Progenitor cell of endocrine pancreas (in vitro differentiated cells): ENCODE measurements around the gene LARP7. TPM values are rescaled to one million over a fixed set of nuclear protein-coding genes. Genes with fewer than 3 reads are reported as not detected.
"Not testable (repeated sequence)": the region's sequence is repeated elsewhere in the genome, so short reads cannot be mapped to it uniquely, and the experiment has no call there.

Source experiments
- DNase-seq: peaks from one replicate; pipeline ENCODE4 v3.0.0; 2021; ENCODE audit warnings: low spot score; ENCODE audit not compliant: unreplicated experiment
- H3K27ac Mint-ChIP-seq: 2 replicates; pipeline ENCODE4 v1.8.0; 2021; ENCODE audit warnings: mild to moderate bottlenecking, moderate library complexity, mixed read lengths
- H3K27me3 Mint-ChIP-seq: 2 replicates; pipeline ENCODE4 v1.8.0; 2021; ENCODE audit warnings: mixed read lengths
- H3K36me3 Mint-ChIP-seq: 2 replicates; pipeline ENCODE4 v1.8.0; 2022; ENCODE audit warnings: mixed read lengths; ENCODE audit not compliant: insufficient read depth
- H3K4me1 Mint-ChIP-seq: 2 replicates; pipeline ENCODE4 v1.8.0; 2021; ENCODE audit warnings: low read depth, mixed read lengths
- H3K4me3 Mint-ChIP-seq: 2 replicates; pipeline ENCODE4 v1.8.0; 2021; ENCODE audit warnings: low read depth, mild to moderate bottlenecking, moderate library complexity, mixed read lengths
- H3K9me3 Mint-ChIP-seq: 2 replicates; pipeline ENCODE4 v1.8.0; 2021; ENCODE audit warnings: low read depth, mixed read lengths
- total RNA-seq: library from RNA; stranded (reverse); gene quantifications from 2 replicates; pipeline ENCODE4 v1.2.1, GENCODE V29; 2021
- TF ChIP-seq, protein P1 (sequence below): fragments of 200-600 bp; sonication (generic); IDR thresholded peaks from one replicate; pipeline ENCODE4 v1.5.0; 2021; ENCODE audit warnings: antibody characterized with exemption, mild to moderate bottlenecking; ENCODE audit not compliant: unreplicated experiment

The LARP7 gene
- total RNA-seq, 1 donor from 2014 or later: 50.6 TPM

- no peaks in the 10 kb centered on the region for H3K9me3 Mint-ChIP-seq
- no peak overlapping the region for H3K4me3 Mint-ChIP-seq
- DNase-seq: no peak
- H3K36me3 Mint-ChIP-seq: peaks cover 2% of the 10 kb centered on the region
- H3K4me1 Mint-ChIP-seq: peaks cover 6% of the 10 kb centered on the region
- H3K27ac Mint-ChIP-seq: no peak overlapping the region
- TF ChIP-seq, protein P1, sequence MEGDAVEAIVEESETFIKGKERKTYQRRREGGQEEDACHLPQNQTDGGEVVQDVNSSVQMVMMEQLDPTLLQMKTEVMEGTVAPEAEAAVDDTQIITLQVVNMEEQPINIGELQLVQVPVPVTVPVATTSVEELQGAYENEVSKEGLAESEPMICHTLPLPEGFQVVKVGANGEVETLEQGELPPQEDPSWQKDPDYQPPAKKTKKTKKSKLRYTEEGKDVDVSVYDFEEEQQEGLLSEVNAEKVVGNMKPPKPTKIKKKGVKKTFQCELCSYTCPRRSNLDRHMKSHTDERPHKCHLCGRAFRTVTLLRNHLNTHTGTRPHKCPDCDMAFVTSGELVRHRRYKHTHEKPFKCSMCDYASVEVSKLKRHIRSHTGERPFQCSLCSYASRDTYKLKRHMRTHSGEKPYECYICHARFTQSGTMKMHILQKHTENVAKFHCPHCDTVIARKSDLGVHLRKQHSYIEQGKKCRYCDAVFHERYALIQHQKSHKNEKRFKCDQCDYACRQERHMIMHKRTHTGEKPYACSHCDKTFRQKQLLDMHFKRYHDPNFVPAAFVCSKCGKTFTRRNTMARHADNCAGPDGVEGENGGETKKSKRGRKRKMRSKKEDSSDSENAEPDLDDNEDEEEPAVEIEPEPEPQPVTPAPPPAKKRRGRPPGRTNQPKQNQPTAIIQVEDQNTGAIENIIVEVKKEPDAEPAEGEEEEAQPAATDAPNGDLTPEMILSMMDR: no peak
- no peaks in the 10 kb centered on the region for H3K27me3 Mint-ChIP-seq
Measured at GRCh38 chr4:112637552-112637866, 566 bp downstream of the LARP7 start.

DNA sequence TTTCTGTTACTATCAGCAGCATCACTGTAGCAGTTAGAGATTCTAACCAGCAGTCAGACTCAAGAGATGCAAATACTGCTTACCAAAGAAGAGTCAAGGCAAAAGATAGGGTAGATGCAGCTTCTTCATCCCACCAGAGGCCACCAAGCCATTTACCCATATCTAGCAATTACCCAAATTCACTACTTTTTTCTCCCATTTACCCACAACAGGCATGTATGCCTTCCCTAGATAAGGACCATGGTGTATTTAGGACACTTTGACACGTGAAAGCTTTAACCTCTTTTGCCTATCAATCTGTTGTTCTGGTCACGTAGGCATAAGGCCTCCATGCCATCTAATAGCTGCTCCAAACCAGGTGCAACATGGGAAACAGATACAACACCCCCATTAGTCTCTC, 5.6 kb downstream of the LARP7 start:
- H3K9me3 Mint-ChIP-seq: no peaks in the 10 kb centered on the region
- no peak overlapping the region for H3K27ac Mint-ChIP-seq

GRCh38 chr4:112644595-112645535, 7.9 kb downstream of the LARP7 start:
- not testable (repeated sequence) for H3K4me3 Mint-ChIP-seq, H3K27ac Mint-ChIP-seq, H3K4me1 Mint-ChIP-seq, H3K27me3 Mint-ChIP-seq, H3K36me3 Mint-ChIP-seq, DNase-seq, H3K9me3 Mint-ChIP-seq

More for the DNA sequence above, 5.6 kb downstream of the LARP7 start:
- H3K36me3 Mint-ChIP-seq: peaks cover 8% of the 10 kb centered on the region
- peaks cover 5% of the 10 kb centered on the region for H3K4me1 Mint-ChIP-seq
- no peak overlapping the region for H3K4me3 Mint-ChIP-seq
- H3K27me3 Mint-ChIP-seq: no peaks in the 10 kb centered on the region
- DNase-seq: no peak
- TF ChIP-seq, protein P1: no peak

DNA sequence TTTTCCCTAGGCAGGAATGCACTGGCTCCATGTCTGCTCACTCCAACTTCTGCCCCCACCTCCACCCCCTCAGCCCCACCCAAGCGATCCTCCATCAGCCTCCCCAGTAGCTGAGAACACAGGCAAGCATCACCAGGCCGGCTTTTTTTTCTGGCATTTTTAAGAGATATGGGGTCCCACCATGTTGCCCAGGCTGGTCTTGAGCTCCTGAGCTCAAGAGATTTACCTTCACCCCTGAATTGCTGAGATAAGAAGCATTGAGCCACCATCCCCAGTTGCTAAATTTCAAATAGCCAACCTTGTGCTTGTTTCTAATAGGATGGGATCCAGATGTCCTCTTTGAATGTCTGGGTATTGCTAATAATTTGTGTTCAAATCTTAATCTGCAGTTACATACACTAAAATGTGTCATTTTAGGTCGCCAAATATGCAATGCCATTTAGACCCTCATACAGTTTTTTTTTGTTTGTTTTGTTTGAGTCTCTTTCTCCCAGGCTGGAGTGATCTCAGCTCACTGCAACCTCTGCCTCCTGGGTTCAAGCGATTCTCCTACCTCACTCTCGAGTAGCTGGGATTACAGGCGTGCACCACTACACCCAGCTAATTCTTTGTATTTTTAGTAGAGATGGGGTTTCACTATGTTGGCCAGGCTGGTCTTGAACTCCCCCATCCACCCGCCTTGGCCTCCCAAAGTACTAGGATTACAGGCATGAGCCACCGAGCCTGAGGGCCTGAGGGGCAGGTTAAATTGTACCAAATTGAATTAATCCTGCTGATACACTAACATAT, 8.8 kb downstream of the LARP7 start:
- TF ChIP-seq, protein P1: no peak
- no peaks in the 10 kb centered on the region for H3K9me3 Mint-ChIP-seq
- peaks cover 4% of the 10 kb centered on the region for H3K4me1 Mint-ChIP-seq
- H3K36me3 Mint-ChIP-seq: peaks cover 9% of the 10 kb centered on the region
- no peaks in the 10 kb centered on the region for H3K27me3 Mint-ChIP-seq
- H3K4me3 Mint-ChIP-seq: no peak overlapping the region
- H3K27ac Mint-ChIP-seq: no peak overlapping the region
- DNase-seq: no peak

DNA sequence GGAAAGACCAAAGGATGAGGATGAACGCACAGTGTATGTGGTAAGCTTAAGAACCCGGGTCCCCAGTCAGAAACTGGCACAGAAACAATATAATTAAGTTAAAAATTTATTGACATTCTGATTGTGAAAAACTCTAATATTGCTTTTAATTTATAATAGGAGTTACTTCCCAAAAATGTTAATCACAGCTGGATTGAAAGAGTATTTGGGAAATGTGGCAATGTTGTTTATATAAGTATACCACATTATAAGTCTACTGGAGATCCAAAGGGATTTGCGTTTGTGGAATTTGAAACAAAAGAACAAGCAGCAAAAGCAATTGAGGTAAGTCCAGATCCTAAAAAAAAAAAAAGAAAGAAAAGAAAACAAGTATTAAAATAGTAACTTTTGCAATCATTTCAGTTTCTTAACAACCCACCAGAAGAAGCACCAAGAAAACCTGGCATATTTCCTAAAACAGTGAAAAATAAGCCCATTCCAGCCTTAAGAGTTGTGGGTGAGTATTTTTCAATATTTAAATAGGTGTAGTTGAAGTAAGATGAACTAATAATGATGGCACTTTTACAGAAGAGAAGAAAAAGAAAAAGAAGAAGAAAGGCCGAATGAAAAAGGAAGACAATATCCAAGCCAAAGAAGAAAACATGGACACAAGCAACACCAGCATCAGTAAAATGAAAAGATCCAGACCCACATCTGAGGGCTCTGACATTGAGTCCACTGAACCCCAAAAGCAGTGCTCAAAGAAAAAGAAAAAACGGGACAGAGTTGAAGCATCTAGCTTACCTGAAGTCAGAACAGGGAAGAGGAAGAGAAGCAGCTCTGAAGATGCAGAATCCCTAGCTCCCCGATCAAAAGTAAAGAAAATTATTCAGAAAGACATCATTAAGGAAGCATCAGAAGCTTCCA, 9.9 kb downstream of the LARP7 start:
- no peak overlapping the region for H3K4me3 Mint-ChIP-seq
- no peak for DNase-seq
- no peak overlapping the region for H3K27ac Mint-ChIP-seq
- H3K9me3 Mint-ChIP-seq: no peaks in the 10 kb centered on the region
- peaks cover 4% of the 10 kb centered on the region for H3K4me1 Mint-ChIP-seq
- no peaks in the 10 kb centered on the region for H3K27me3 Mint-ChIP-seq
- peaks cover 8% of the 10 kb centered on the region for H3K36me3 Mint-ChIP-seq
- TF ChIP-seq, protein P1: no peak
